Frontal cortex (tissue), 4 donors: ENCODE measurements around the gene SH3PXD2B. TPM values are rescaled to one million over a fixed set of nuclear protein-coding genes. Genes with fewer than 3 reads are reported as not detected.
"Not testable (repeated sequence)": the region's sequence is repeated elsewhere in the genome, so short reads cannot be mapped to it uniquely, and the experiment has no call there.

Experiments used
- DNase-seq, 2 donors: peaks; one replicate each; pipeline ENCODE4 v3.0.0; 2012; ENCODE audit warnings: low spot score in 2 of 2
- FAIRE-seq: peaks from 2 replicates; lab custom pipeline; 2012; peaks lifted over from hg19 to GRCh38; lab: Jason Lieb, UNC
- total RNA-seq: library from RNA; depleted of rRNA; stranded (reverse); fragments of >200 nt; gene quantifications from one replicate; pipeline ENCODE4 v1.2.3, GENCODE V29; 2014
- donor health status: control.
- donor health status: control.
- donor health status: control.

Gene SH3PXD2B
- total RNA-seq, 1 donor from 2014 or later = 13.0 TPM

DNA sequence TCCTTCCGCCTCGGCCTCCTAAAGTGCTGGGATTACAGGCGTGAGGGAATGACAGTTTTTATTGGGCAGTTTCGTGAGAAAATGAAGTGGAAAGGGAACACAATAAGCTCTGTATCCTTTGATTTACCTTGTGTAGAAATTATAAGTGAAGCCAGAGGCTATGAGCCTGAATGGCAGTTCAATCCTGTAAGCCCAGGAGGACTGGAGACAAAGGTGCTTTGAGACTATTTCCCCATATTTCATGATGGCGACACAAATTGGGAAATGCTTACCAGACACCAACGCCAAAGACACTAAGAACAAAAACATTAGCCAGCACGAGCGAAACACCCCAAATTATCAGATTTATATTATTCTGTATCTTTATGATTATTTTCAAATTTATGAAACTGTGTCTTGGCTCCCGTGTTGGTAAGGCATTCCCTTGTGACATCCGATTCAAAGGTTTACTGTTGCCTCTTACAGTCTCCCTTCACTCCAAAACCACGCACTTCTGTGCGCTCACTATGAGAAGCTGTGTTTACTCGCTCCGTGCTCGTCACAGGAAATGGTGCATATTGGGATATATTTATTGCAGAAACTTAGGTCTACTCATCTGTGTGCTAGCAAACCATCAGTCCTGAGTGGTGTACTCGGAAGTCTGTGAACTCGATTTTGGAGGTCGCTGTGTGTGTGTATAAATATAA lies 73.9 kb downstream of the SH3PXD2B start:
- FAIRE-seq (no peak), DNase-seq (no peak)

DNA sequence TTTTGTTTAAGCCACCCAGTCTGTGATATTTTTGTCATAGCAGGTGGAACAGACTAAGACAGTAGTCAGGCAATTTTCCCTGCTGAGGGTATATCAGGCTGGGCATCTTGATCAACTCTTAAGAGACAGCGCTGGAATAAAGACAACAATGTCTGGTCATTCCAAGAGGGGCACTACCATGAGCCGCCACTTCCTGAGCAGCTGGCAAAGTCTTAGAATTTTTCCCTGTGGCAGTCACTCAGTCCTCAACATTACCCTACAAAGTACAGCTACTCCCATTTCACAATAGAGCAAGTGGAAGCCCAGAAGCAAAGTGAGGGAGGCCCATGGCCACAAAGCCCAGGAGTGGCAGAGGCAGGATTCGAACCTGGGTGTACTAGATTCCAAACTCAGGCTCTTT lies 74.8 kb downstream of the SH3PXD2B start:
- FAIRE-seq (no peak), DNase-seq (no peak)

DNA sequence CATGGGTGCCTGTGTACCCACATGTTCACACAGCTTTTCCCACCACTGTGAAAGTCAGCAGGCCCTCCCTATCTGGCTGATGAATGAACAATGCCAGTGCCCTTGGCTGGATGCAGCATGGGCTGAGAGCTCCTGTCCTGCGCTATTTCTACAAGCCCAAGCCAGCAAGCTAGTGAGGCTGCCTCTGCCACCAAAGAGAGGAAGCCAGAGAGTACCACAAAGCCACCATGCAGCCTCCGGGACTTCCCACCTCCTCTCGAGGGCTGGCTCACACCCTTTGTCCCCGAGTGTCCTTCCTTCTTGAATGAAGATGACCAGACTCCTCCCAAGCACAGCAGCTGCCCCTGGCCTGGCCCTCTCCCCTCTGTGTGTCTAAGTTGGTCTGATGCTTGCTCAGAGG lies 76.5 kb downstream of the SH3PXD2B start:
- FAIRE-seq (no peak), DNase-seq (no peak)

DNA sequence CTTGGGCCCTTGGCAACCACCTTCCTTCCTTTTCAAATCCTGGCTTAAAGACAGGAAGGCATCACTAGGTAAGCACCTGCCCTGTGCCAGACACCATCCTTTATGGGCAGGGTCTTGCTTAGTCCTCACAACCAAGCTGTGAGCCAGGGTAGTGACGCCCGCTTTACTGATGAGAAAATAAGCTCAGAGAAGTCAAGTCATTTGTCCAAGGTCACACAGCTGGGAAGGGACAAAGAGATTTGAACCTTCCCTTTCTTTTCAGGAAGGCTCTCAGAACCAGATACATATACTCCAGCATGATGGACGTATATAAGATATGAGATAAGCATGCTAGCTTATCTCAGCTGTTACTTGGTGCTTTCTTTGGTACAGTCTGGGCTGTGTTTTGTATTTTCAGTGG lies 76.9 kb downstream of the SH3PXD2B start:
- FAIRE-seq (no peak), DNase-seq (no peak)

DNA sequence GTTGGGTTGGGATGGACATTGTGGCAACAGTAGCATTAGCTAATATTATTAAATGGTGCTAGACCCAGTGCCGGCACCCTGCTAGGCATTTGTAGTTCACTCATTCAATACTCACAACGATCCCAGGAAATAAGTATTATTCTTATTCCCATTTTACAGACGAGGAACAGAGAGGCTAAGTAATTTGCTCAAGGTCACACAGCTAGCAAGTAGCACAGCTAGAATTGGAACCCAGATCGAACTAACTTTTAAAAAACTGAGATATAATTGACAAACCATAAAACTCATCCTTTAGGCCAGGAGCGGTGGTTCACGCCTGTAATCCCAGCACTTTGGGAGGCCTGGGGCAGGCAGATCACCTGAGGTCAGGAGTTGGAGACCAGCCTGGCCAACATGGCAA lies 79.5 kb downstream of the SH3PXD2B start:
- no peak for DNase-seq
- FAIRE-seq = no peak

DNA sequence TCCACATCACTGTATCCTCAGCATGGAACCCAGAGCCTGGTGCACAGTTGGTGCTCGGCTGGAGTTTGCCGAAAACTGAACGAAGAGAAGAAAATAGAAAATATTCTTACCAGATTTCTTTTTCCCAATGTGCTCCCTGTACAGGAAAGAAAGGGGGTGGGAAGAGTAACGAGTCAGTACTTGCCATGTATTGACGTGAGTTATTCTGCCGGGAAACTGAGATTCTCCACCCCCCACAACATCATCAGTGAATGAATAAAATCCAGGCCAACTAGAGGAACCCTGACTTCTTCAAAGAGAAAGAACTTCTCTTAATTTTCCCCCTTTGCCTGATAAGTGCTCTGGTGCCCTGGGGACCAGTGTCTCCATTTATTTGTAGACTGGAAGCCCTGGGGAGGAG lies 80.6 kb downstream of the SH3PXD2B start:
- DNase-seq (no peak), FAIRE-seq (no peak)

DNA sequence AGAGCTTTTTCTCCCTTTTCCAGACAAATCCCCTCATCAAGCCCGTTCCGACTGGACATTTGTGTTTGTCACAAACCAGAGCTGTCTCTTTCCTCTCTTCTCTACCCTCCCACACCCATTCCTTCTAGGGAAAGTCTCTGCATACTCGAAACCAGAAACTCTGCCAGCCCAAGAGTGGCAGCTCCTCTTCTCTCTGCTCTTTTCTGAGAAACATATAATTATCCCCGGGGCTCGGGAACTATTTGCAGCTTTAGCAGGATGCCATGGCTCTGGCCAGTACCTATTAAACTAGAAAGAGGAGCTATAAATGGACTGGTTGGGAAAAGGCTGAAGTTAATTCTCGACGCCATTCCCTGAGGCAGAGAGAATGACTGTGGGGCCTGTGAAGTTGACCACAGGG lies 82.6 kb downstream of the SH3PXD2B start:
- no peak for FAIRE-seq
- DNase-seq = no peak

DNA sequence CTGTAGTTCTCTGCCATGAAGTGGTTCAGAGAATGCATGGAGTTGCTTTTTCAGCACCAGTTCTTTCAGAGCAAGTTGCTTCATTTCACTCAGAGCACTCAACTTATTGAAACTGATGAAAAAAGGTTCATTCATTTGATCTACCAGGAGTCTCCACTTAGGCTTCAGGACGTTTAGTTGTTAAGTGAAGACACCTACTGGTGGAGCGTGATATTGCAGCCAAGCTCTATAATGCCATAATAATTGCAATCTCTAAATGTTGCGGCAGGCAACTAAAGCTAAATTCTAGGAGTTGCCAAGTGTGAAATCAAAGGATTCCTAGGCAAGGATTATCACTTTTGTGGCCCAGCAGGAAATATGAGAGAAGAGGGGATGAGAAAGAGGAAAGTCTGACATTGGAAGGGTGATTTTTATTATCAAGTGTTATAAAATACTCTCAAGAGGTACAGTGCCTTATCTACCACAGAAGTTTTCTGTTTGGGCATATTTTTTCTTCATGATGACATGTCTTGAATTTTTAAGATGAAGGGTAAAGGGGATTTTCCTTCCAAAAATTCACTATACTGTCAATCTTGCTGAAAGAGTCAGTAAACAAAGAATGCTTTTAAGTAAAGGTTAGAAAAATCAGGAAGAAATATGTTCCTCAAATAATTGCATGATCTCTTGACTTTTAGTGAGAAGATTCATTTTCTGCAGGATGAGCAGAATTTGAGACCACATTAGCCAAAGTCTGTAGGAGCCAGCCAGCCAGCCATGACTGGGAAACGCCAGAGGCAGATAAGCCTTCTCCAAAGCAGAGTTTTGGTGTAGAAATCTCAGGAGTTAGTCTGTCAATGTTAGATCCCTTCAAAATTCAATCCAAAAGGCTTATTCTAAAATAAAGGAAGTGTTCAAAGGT lies 83.4 kb downstream of the SH3PXD2B start:
- FAIRE-seq (no peak), DNase-seq (no peak)

DNA sequence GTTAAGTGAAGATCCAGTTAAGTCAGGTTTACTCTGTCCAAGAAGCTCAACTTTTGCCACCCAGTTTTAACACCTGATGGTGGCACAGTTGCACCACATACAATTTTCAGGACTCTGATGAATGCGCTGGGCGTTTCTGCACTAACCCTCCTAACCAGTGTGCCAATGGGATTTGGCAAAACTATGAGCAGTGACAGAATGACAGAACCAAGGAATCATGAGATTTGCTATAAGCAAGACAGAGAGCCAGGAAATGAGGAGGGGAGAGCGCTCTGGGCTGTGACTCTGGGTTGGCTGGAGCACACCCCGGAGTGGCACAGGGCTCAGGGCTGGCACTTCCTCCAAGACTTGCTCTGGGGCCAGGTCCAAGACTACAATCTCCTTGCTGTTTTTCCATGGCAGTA lies 84.1 kb downstream of the SH3PXD2B start:
- FAIRE-seq = no peak
- DNase-seq = no peak

DNA sequence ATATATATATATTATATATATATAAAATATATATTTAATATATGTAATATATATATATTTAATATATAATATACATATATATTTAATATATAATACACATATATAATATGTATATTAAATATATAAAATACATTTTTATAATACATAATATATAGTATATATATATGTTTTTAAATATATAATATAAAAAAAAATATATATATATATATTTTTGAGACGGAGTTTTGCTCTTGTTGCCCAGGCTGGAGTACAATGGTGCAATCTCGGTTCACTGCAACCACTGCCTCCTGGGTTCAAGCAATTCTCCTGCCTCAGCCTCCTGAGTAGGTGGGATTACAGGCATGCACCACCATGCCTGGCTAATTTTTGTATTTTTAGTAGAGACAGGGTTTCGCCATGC lies 85.6 kb downstream of the SH3PXD2B start:
- not testable (repeated sequence) for FAIRE-seq, DNase-seq

DNA sequence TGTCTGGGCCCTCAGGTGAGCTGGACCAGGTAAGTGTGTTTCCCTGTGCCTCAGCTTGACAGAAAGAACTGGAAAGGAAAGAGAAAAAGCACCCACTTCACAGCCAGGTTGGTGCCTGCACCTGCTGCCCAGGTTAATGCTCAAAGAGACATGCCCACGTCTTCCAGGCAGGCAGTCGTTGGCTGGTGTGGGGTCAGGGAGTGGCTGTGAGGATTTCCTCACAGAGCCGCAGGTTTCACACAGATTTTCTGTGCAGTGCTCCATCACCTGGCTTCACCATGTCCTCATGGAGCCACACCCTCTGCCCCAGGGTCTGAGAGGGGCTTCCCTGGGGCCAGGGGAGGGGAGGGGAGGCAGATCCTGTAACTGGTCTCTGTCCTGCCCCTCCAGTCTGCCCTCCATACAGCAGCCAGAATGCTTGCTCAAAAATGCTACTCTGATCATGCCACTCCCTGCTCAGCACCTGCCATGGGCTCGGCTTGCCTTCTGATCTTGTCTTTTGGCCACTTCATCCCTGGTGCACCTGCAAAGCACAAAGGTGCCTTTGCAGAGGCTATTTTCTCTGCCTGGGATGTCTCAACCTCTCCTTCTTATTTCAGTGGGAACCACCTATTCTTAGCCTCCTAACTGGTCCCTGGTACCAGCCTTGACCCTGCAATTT lies 88.2 kb downstream of the SH3PXD2B start:
- DNase-seq = no peak

DNA sequence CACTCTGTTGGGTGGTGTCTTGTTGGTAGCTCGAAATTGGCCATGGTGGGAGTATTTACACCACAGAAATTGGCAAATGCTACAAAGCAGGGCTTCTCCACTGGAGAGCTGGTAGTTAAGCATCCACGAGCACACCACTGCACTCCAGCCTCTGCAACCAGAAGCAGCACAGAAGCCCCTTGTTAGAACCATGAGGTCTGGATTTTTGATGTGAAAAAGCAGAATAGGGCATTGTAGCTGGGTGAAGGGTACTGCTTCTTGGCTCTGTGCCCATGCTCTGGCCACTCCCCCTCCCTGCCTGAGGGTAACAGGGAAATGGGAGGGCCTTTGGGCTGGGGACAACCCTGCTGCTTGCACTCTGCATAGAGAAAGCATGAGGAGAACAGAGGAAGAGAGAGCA lies 89.6 kb downstream of the SH3PXD2B start:
- FAIRE-seq (no peak), DNase-seq (no peak)

More for the DNA sequence above, 88.2 kb downstream of the SH3PXD2B start:
- no peak for FAIRE-seq

DNA sequence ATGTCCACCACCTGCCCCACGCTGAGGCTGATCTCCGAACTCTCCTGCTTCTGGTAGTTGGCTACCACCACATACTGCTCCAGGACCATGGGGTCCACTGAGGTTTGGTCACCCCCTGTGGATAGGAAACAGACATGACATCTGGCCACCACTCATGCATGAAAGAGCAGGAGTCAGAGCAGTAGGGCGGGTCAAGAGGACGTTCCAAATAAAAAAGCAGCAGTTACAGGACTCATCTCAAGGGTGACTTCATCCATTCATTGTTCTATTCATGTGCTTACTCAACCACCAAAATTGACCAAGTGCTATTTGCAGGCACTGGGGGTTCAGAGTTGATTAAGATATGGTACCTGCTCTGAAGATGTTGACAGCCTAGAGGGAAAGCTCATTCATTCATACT lies 91.6 kb downstream of the SH3PXD2B start:
- FAIRE-seq (no peak), DNase-seq (no peak)

DNA sequence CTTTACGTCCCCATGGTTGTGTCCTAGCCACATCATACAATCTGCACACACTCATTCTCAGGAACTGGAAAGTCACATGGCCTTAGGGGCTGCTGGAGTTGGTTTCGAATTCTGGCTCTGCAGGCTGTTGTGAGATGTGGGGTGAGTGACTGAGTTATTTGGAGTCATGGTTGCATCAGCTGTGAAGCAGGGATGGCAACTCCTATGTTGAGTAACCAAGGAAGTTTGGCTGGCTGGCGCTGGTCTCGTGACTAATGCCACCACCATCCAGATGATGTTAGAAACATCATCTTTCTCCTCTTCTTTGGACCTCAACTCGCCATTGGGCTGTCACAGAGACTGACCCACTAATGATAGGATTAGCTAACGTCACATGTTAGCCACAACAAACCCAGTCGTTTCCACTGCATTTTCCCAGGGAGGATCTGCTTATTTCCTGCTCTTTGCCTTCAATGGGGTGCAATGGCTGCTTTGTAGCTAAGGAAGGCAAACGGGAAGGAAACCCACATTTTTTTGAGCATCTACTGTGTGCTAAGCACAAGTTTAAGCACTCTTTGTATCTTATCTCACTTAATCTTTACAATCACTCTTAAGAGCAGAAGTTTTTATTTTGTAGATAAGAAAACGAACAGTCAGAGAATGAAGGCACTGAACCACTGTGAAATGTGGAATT lies 92.6 kb downstream of the SH3PXD2B start:
- FAIRE-seq (no peak), DNase-seq (no peak)

DNA sequence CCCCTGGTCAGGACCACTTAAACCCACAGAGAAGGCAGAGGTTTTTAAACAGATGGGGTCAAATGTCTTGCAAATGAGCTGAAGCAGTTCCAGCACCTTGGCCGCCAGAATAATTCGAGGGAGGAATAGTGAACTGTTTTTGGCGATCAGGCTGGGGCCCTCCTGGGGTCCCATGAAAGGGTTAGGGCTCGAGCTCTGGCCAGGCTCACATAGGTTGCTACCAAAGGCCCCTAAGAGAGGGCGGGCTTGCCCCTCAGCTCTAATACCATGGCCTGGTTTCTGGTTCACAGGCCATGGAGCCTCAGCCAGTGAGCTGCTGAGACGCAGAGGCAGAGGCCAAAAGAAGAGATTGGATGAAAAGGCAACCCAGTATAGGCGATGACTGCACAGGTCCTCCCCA lies 96.0 kb downstream of the SH3PXD2B start:
- no peak for FAIRE-seq

DNA sequence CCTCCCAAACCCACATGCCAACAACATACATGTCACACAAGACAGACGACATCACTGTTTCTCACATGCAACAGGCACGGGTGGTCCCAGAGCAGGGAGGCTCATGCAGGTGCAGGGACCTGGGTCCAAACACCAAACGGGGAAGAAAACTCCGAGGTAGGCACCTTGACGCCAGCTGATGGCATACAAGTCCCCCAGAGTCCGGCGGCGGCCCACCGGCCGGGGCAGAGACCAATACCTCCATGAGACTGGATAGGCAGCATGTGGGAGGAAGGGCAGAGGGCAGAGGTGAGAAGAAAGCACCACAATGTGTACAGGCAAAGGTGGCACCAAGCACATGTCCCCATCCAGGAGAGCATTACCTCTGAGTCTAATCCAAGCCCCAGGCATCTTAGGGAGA lies 97.8 kb downstream of the SH3PXD2B start:
- DNase-seq (no peak), FAIRE-seq (no peak)

More for the DNA sequence above, 96.0 kb downstream of the SH3PXD2B start:
- no peak for DNase-seq

DNA sequence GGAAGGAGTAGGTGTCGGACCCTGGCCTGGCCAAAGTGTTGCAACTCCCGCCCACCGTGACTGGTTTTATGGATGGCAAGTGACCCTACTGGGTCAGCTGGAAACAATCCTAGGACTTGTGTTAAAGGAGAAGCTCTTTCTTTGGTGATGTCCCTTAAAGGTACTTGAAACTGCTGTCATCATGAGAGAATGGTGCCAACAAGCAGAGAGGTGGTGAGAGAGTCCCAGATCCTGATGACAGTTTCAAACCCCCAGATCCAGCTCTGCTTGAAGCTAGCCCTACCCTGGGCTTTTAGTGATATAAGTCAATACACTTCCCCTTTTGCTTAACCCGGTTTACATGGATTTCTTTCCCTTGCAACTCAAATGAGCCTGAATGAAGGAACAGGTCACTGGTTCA lies 98.3 kb downstream of the SH3PXD2B start:
- FAIRE-seq (no peak), DNase-seq (no peak)

DNA sequence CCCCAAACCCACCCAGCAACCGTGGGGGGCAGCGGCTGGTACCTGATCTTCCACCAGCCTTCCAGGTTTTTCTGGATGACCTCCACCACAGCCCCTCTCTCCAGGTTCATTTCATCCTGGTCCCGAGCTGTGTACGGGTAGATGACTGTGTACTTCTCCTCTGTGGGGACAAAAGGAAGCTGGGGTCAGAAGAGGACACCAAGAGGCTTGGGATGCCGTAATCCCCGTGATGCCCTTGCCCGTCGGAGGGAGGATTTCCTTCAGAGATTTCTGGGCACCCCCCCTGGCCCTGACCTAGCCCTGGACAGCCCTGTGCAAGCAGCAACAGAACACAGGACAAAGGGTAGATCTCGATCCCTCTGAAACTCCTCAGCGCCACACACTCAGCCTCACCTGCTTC lies 100.5 kb downstream of the SH3PXD2B start:
- FAIRE-seq = no peak
- no peak for DNase-seq

DNA sequence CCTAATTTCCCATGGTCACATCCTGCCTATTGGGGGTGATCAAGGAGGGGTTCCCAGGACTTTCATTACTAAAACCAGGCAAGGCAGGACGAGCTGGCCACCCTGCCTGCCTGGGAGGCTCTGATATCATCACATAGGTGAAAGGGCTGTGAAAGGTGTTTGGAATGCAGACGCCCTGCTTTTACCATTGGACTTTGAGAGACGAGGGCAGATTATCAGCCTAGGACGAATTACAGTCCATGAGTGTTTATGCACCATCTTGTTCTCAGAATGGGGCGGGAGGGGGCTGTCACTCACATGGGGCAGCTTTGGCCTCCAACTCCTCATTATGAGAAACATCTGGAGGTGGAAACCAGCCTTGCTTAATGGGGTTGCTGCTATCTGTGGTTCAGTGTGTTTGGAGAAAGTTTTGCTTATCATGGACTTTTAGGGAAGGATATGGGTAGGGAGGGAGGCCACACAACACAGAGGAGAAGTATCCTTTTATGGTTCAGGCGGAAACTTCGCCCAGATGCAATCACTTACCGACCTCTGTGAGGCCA lies 101.0 kb downstream of the SH3PXD2B start:
- DNase-seq (no peak), FAIRE-seq (no peak)

DNA sequence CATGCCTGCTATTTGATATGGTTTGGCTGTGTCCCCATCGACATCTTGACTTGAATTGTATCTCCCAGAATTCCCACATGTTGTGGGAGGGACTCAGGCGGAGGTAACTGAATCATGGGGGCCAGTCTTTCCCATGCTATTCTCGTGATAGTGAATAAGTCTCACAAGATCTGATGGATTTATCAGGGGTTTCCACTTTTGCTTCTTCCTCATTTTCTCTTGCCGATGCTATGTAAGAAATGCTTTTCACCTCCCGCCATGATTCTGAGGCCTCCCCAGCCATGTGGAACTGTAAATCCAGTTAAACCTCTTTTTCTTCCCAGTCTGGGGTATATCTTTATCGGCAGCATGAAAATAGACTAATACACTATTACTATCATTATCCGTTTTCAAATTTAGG lies 101.8 kb downstream of the SH3PXD2B start:
- not testable (repeated sequence) for FAIRE-seq

More for the DNA sequence above, 101.8 kb downstream of the SH3PXD2B start:
- DNase-seq = not testable (repeated sequence)
